Glomerular visceral epithelial cell (primary cell): ENCODE results near the gene CYP2A6.
"Not testable (repeated sequence)": the region's sequence is repeated elsewhere in the genome, so short reads cannot be mapped to it uniquely, and the experiment has no call there.

Experiments
- DNase-seq: peaks from one replicate; pipeline ENCODE4 v3.0.0-alpha.2; 2016; ENCODE audit errors: extremely low spot score

The CYP2A6 gene

GRCh38 chr19:40843653-40844052 is 6.6 kb downstream of the CYP2A6 start:
- not testable (repeated sequence) for DNase-seq

DNA sequence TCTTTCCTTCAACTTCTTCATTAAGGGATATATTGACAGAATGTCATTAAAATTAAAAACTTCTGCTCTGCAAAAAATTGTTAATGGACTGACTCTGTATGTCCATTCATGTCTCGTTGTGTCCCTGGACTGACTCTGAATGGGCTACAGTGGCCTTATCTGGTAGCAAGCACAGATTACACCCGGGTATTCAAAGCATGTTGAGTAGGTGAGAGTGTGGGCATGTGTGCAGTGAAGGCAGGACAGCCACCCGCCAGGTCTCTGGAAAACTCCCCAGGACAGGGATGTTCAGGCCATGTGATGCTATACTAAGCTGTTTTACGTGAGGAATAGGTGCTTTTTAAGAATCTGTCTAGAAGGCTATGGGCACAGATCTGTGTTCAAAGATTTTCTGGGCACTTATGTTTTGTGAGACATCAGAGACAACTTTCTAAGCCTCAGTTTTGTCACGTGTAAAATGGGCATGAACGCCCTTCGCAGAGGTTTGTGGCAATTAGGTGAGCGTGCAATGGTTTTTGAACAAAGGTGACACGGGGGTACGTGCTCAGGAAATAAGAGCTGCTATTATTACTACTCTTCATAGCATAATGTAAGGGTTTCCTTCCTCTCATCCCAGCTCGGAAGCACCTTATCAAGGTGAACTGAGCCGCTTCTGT is 7.1 kb downstream of the CYP2A6 start:
- DNase-seq = not testable (repeated sequence)

DNA sequence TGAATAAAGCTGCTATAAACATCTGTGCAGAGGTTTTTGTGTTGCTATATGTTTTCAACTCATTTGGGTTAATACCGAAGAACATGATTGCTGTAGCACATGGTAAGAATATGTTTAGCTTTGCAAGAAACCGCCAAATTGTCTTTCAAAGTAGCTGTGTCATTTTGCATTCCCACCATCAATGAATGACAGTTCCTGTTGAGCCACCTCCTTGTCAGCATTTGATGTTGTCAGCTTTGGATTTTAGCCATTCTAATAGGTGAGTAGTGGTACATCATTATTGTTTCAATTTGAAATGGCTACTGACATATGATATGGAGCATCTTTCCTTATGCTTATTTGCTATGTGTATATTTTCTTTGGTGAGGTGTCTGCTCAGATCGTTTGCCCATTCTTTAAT is 8.2 kb downstream of the CYP2A6 start:
- not testable (repeated sequence) for DNase-seq

DNA sequence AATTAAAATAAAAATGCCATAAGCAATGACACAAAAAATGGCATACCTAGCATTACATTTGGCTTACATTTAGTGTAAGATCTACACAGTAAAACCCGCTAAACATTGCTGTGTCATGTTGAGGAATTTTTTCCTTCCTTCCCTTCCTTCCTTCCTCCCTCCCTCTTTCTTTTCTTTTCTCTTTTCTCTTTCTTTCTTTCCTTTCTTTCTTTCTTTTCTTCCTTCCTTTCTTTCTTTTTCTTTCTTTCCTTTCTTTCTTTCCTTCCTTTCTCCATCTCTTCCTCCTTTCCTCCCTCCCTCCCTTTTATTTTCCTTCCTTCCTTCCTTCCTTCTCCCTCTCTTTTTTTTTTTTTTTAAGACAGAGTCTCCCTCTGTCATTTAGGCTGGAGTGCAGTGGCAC is 11.8 kb downstream of the CYP2A6 start:
- not testable (repeated sequence) for DNase-seq

GRCh38 chr19:40836754-40837429 is 13.4 kb downstream of the CYP2A6 start:
- DNase-seq = no peak

DNA sequence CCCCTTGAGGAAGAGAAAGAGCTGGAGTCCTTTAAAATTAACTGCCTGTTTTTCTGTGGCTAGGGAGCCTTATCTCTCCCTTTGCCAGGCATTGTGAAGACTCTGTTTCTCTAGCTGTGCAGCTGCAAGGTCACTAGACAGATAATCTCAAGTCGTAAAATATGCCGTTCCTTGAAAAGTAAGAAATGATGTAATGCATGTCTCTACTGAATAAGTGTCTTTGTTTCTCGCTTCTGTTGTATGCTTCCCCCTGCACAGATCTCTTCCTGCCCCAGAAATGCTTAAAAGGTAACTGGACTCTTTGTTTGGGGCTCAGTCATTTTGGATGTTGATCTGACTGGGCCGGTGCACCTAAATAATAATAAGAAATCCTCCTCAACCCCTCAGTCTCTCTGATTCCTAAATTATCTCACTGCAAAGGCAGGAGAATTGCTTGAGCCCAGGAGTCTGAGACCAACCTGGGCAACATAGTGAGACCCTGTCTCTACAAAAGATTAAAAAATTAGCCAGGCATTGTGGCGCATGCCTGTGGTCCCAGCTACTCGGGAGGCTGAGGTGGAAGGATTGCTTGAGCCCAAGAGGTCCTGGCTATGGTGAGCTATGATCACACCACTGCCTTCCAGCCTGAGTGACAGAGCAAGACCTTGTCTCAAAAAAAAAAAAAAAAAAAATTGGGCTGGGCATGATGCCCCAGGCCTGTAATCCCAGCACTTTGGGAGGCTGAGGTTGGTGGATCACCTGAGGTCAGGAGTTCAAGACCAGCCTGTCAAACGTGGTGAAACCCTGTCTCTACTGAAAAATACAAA is 16.3 kb downstream of the CYP2A6 start:
- not testable (repeated sequence) for DNase-seq

DNA sequence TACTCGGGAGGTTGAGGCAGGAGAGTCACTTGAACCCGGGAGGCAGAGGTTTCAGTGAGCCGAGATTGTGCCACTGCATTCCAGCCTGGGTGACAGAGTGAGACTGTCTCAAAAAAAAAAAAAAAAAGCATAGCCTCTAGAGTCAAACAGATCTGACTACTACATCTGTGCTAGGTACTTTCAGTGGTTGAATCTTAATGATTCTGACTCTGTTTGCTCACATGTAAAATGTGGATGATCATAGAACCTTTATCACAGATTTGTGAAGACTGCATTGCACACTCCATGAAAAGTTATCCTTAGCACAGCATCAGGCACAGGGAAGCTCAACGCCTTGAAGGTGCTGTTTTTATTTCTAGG is 17.8 kb downstream of the CYP2A6 start:
- DNase-seq = not testable (repeated sequence)

DNA sequence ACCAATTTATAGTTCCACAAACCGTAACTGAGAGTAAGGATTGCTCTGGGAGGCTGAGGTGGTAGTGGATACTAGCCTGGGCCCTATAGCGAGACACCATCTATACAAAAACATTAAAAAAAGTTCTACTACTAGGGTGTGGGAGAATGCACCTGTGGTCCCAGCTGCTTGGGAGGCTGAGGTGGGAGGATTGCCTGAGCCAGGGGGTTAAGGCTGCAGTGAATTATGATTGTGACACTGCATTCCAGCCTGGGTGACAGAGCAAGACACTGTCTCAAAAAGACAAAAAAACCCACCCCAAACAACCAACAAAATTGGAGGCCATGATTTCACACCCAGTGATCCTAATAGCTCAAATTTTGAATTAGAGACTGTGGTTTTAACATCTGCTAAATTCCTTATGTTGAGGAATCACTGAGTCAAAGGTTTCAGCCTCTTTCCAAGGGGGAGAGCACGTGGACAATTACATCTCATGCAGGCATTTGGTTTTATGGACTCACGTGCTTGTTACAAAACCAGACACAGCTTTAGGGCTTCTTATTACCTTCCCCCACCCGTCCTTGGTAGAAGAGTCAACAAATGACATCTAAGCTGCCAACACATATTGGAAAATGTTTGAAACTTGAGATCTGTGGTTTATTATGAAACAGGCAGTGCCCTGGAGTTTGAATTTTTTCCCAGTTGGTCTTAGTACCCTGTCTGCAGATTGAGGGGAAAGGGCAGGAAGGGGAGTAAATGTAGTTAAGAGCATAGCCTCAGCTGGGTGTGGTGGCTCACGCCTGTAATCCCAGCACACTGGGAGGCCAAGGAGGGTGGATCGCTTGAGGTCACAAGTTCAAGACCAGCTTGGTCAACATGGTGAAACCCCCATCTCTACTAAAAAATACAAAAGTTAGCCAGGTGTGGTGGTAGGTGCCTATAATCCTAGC is 18.5 kb downstream of the CYP2A6 start:
- peak; percentile 76 for DNase-seq

DNA sequence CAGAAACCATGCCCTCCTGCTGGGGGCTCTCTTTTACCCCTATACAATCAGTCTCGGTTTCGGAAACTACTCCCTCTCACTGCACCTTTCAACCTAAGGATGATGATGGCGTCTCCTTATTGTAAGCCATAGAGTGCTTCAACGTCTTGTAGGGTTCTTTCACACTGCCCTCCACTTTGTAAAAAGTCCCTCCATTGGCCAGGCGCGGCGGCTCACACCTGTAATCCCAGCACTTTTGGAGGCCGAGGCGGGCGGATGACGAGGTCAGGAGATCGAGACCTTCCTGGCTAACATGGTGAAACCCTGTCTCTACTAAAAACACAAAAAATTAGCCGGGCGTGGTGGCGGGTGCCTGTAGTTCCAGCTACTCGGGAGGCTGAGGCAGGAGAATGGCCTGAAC is 19.5 kb downstream of the CYP2A6 start:
- not testable (repeated sequence) for DNase-seq

GRCh38 chr19:40829205-40829604 is 21.0 kb downstream of the CYP2A6 start:
- no peak for DNase-seq

DNA sequence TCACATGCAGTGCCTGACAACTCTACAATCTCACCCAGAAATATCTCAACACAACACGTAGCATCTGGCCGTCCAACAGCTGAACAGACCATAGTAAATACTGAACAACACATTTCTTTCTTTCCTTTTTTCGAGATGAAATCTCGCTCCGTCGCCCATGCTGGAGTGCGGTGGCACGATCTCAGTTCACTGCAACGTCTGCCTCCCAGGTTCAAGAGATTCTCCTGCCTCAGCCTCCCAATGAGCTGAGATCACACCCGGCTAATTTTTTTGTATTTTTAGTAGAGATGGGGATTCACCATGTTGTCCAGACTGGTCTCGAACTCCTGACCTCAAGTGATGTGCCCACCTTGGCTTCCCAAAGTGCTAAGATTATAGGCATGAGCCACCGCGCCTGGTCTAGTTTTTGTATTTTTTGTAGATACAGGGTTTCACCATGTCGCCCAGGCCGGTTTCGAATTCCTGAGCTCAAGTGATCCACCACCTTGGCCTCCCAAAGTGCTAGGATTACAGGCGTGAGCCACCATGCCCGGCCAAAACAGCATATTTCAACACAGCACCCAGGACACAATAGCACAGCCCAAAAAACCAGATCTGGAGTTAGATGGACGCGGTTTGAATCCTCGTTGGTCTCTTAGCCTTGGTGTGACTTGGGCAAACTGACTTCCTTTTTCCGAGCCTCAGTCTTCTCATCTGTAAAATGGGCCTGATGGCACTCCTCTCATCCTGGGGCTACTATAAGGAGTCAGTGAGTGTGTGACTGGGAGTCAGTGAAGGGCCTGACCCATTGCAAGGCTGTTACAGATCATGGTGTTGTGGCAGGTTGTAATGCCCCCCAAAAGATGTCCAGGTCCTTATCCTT is 22.6 kb downstream of the CYP2A6 start:
- no peak for DNase-seq

GRCh38 chr19:40826699-40827385 is 23.4 kb downstream of the CYP2A6 start:
- DNase-seq = not testable (repeated sequence)

DNA sequence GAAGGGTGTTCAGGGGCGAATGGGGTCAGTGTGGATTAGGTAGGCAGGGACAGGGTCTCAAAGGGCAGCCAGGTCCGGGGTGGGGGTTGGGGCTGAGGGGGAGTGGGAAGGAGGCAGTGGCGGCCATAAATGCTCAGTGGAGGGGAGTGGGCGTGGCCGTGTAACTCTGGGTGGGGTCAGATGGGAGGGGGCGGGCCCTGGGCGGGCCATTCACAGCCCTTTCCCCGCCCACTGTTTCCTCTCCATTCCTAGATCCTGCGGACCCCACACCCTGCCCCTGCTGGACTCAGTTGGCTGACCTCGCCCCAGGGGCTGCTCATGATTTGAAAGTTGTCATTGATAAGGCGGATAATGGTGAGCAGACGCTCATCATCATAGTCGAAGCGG is 23.9 kb downstream of the CYP2A6 start:
- DNase-seq = not testable (repeated sequence)

DNA sequence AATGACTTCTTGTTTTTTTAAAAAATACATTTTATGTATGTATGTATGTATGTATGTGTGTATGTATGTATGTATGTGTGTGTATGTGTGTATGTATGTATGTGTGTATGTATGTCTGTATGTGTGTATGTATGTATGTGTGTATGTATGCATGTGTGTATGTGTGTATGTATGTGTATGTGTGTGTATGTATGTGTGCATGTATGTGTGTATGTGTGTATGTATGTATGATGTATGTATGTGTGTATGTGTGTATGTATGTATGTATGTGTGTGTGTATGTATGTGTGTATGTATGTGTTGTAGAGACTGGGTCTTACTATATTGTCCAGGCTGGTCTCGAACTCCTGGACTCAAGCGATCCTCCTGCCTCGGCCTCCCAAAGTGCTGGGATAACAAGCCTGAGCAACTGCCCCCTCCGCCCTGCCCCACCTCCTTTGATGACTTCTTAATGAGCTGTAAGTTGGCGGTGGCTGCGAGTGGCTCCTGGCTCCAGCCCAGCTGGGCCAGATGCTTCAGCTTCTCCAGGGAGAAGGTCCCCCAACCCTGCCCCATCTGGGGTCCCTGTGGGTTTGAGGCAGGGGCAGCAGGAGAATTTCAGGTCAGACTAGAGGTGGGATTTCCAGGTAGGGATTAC is 24.7 kb downstream of the CYP2A6 start:
- DNase-seq = not testable (repeated sequence)

DNA sequence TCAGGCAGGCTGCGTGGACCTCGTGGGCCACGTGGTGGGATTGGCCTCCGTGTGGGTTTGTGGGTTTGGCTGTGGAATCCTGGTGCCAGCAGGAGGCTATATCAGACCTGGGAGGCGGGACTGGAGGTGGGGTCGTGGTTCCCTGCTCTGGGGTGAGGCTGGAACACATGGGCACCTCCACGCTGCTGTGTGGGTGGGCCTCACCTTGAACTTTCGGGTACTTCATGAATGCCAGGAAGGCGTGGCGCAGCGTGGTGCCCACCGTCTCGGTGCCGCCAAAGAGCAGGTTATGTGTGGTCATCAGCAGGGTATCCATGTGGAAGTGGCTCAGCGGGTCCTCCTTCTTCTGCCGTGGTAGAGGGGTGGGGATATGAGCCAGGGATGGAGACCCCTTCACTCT is 25.3 kb downstream of the CYP2A6 start:
- DNase-seq = not testable (repeated sequence)

DNA sequence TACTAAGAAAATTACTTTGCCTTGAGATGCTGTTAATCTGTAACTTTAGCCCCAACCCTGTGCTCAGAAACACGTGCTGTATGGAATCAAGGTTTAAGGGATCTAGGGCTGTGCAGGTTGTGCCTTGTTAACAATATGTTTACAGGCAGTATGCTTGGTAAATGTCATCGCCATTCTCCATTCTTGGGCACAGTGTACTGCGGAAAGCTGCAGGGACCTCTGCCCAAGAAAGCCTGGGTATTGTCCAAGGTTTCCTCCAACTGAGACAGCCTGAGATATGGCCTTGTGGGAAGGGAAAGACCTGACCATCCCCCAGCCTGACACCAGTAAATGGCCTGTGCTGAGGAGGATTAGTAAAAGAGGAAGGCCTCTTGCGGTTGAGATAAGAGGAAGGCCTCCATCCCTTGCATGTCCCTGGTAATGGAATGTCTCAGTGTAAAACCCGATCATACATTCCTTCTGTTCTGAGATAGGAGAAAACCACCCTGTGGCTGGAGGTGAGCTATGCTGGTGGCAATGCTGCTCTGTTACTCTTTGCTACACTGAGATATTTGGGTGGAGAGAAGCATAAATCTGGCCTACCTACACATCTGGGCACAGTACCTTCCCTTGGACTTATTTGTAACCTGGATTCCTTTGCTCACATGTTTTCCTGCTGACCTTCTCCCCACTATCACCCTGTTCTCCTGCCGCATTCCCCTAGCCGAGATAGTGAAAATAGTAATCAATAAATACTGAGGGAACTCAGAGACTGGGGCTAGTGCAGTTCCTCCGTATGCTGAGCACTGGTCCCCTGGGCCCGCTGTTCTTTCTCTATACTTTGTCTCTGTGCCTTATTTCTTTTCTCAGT is 27.3 kb downstream of the CYP2A6 start:
- not testable (repeated sequence) for DNase-seq

GRCh38 chr19:40822161-40822560 is 28.1 kb downstream of the CYP2A6 start:
- DNase-seq = no peak

DNA sequence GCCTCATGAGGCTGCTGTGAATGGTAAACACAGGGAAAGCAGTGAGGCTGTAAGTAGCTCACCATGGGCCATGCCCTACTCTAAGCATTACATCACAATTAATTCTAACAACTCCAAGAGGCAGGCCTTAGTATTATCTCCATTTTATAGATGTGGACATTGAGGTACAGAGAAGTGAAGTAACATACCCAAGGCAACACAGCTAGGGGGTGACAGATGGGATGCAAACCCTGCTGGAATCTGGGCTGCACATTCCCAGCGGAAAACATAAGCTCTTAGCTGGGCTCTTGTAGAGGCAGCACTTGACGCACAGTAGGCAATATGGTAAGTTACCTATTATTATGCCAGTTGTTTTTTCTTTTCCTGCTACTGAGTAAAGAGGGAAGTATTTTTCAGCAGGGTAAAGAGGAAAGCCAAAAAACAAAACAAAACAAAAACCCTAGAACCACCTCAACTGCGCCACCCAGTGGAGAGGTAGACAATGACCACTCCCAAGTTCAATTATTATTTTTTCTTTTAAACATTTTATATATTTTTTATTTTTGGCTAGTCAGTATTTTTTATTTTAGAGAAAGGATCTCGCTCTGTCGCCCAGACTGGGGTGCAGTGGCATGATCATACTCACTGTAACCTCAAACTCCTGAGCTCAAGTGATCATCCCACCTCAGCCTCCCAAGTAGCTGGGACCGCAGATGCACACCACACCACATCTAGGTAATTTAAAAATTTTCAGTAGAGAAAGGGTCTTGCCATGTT is 30.6 kb downstream of the CYP2A6 start:
- DNase-seq = peak; percentile 37
